Neural cell (in vitro differentiated cells): ENCODE measurements around the gene AGPAT4. TPM values are rescaled to one million over a fixed set of nuclear protein-coding genes. Genes with fewer than 3 reads are reported as not detected.
"Not testable (repeated sequence)": the region's sequence is repeated elsewhere in the genome, so short reads cannot be mapped to it uniquely, and the experiment has no call there.

Experiments used
- H2AFZ ChIP-seq: fragments of 200-600, 300-800 bp; sonication (generic), shearing (Covaris generic); 2 replicates; pipeline ENCODE4 v1.6.0; 2014; ENCODE audit warnings: low read depth, mild to moderate bottlenecking, antibody characterized with exemption, low read length, moderate library complexity
- H3F3A ChIP-seq: fragments of 200-600 bp; shearing (Covaris generic); 2 replicates; pipeline ENCODE4 v1.6.1; 2016; ENCODE audit warnings: mild to moderate bottlenecking, moderate library complexity, mixed read lengths, antibody characterized with exemption, low read length; ENCODE audit not compliant: insufficient read depth, poor library complexity, severe bottlenecking
- H3K27ac ChIP-seq: fragments of 200-600, 300-800 bp; sonication (generic), shearing (Covaris generic); 2 replicates; pipeline ENCODE4 v1.5.1; 2014; ENCODE audit warnings: mild to moderate bottlenecking, low read length, moderate library complexity
- H3K27me3 ChIP-seq: fragments of 300-800, 200-600 bp; sonication (generic), shearing (Covaris generic); 2 replicates; pipeline ENCODE4 v1.6.0; 2014; ENCODE audit warnings: mild to moderate bottlenecking, low read depth, low read length, moderate library complexity; ENCODE audit not compliant: insufficient read depth
- H3K36me3 ChIP-seq: fragments of 300-800, 200-600 bp; sonication (generic), shearing (Covaris generic); 2 replicates; pipeline ENCODE4 v1.5.1; 2014; ENCODE audit warnings: mild to moderate bottlenecking, antibody characterized with exemption, low read length, moderate library complexity; ENCODE audit not compliant: insufficient read depth
- H3K4me2 ChIP-seq: fragments of 300-800, 200-600 bp; sonication (generic), shearing (Covaris generic); 2 replicates; pipeline ENCODE4 v1.6.0; 2014; ENCODE audit warnings: mild to moderate bottlenecking, low read length
- H3K4me3 ChIP-seq: fragments of 300-800, 200-600 bp; sonication (generic), shearing (Covaris generic); 2 replicates; pipeline ENCODE4 v1.5.1; 2014; ENCODE audit warnings: mild to moderate bottlenecking, low read length, moderate library complexity
- H3K79me2 ChIP-seq: fragments of 200-600 bp; shearing (Covaris generic); replicated peaks from 2 replicates; pipeline ENCODE4 v1.6.0; 2014; ENCODE audit warnings: mild to moderate bottlenecking, low read length, moderate library complexity; ENCODE audit not compliant: insufficient read depth
- H3K9ac ChIP-seq: fragments of 300-800, 200-600 bp; sonication (generic), shearing (Covaris generic); 2 replicates; pipeline ENCODE4 v1.6.1; 2016; ENCODE audit warnings: mild to moderate bottlenecking, low read length, mixed read lengths
- H3K9me2 ChIP-seq: fragments of 200-600 bp; shearing (Covaris generic); 2 replicates; pipeline ENCODE4 v1.6.1; 2016; ENCODE audit warnings: mild to moderate bottlenecking, low read length, mixed read lengths; ENCODE audit not compliant: insufficient read depth
- H3K9me3 ChIP-seq: fragments of 200-600, 300-800 bp; sonication (generic), shearing (Covaris generic); 2 replicates; pipeline ENCODE4 v1.6.1; 2016; ENCODE audit warnings: mild to moderate bottlenecking, mixed run types, low read length, moderate library complexity, mixed read lengths
- H4K20me1 ChIP-seq: fragments of 200-600 bp; shearing (Covaris generic); 2 replicates; pipeline ENCODE4 v1.6.1; 2016; ENCODE audit warnings: mild to moderate bottlenecking, mixed run types; ENCODE audit not compliant: insufficient read depth
- EP300 ChIP-seq: fragments of 450-650 bp; conservative IDR thresholded peaks from 2 replicates; pipeline ENCODE4 v1.6.1; 2014; ENCODE audit warnings: antibody characterized with exemption, mild to moderate bottlenecking, moderate library complexity; ENCODE audit not compliant: poor library complexity, severe bottlenecking
- EZH2 ChIP-seq: fragments of 200-600, 300-800 bp; shearing (Covaris generic), sonication (generic); IDR thresholded peaks from 2 replicates; pipeline ENCODE4 v1.6.1; 2014; ENCODE audit warnings: antibody characterized with exemption, low read length, borderline replicate concordance, mild to moderate bottlenecking; ENCODE audit not compliant: insufficient read depth, poor library complexity, severe bottlenecking
- MXI1 ChIP-seq: fragments of 450-650 bp; conservative IDR thresholded peaks from 2 replicates; pipeline ENCODE4 v1.6.1; 2014; ENCODE audit warnings: antibody characterized with exemption, mild to moderate bottlenecking; ENCODE audit not compliant: poor library complexity, severe bottlenecking
- POLR2AphosphoS5 ChIP-seq: IDR thresholded peaks from 2 replicates; pipeline ENCODE4 v1.6.1; 2012
- RAD21 ChIP-seq: fragments of 450-650 bp; conservative IDR thresholded peaks from 2 replicates; pipeline ENCODE4 v1.6.1; 2014; ENCODE audit warnings: antibody characterized with exemption, mild to moderate bottlenecking, moderate library complexity
- REST ChIP-seq: IDR thresholded peaks from 2 replicates; pipeline ENCODE4 v1.6.1; 2012; ENCODE audit warnings: borderline replicate concordance
- SMC3 ChIP-seq: fragments of 450-650 bp; conservative IDR thresholded peaks from 2 replicates; pipeline ENCODE4 v1.6.1; 2014; ENCODE audit warnings: antibody characterized with exemption, mild to moderate bottlenecking, moderate library complexity; ENCODE audit not compliant: poor library complexity
- TAF1 ChIP-seq: IDR thresholded peaks from 2 replicates; pipeline ENCODE4 v1.6.1; 2012; ENCODE audit warnings: low read depth
- polyA plus RNA-seq: library from polyadenylated mRNA; depleted of rRNA; stranded (reverse); fragments of >200 nt; gene quantifications from 2 replicates; pipeline ENCODE4 v1.2.3, GENCODE V29; 2014
- TF ChIP-seq, protein P1 (sequence below): fragments of 450-650 bp; IDR thresholded peaks from 2 replicates; pipeline ENCODE4 v1.5.1; 2014; ENCODE audit warnings: antibody characterized with exemption, mild to moderate bottlenecking, moderate library complexity; ENCODE audit not compliant: poor library complexity, severe bottlenecking

The AGPAT4 gene
- polyA plus RNA-seq, 1 donor from 2014 or later, result 42.6 TPM

DNA sequence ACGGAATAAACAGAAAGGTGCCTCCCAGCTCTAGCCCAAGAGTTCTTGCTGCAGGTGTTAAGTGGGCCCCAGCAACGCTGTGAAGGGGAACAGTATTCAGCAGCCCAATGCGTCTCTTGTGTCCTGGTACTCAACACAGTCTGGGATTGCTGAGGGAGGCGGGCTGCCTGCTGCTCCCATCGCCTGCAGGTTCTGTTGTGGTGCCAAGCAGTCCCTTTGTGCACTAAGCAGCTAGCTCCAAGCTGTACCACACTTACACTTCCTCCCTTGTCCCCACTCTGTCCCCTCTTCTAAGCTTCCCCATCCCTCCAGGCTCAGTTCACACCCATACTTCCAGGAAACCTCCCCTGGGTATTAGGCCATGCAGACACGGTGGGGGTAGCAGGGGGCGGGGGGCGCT is 92.7 kb downstream of the AGPAT4 start:
- H3K27me3 ChIP-seq, result no peaks in the 10 kb centered on the region
- no peaks in the 10 kb centered on the region for H4K20me1 ChIP-seq
- H3K9me2 ChIP-seq, result no peaks in the 10 kb centered on the region
- H3K4me3 ChIP-seq, result no peak overlapping the region
- H3K27ac ChIP-seq, result no peak overlapping the region
- no peak overlapping the region for H3K9ac ChIP-seq
- no peaks in the 10 kb centered on the region for H3F3A ChIP-seq
- peaks cover 21% of the 10 kb centered on the region for H3K79me2 ChIP-seq
- H3K36me3 ChIP-seq, result no peaks in the 10 kb centered on the region
- H3K4me2 ChIP-seq, result no peak overlapping the region
- TF ChIP-seq MXI1 (no peak), EZH2 (no peak), SMC3 (no peak), REST (no peak), POLR2AphosphoS5 (no peak), RAD21 (no peak), EP300 (no peak), TAF1 (no peak)
- TF ChIP-seq, protein P1, sequence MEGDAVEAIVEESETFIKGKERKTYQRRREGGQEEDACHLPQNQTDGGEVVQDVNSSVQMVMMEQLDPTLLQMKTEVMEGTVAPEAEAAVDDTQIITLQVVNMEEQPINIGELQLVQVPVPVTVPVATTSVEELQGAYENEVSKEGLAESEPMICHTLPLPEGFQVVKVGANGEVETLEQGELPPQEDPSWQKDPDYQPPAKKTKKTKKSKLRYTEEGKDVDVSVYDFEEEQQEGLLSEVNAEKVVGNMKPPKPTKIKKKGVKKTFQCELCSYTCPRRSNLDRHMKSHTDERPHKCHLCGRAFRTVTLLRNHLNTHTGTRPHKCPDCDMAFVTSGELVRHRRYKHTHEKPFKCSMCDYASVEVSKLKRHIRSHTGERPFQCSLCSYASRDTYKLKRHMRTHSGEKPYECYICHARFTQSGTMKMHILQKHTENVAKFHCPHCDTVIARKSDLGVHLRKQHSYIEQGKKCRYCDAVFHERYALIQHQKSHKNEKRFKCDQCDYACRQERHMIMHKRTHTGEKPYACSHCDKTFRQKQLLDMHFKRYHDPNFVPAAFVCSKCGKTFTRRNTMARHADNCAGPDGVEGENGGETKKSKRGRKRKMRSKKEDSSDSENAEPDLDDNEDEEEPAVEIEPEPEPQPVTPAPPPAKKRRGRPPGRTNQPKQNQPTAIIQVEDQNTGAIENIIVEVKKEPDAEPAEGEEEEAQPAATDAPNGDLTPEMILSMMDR, result no peak
- peaks cover 8% of the 10 kb centered on the region for H3K9me3 ChIP-seq
- no peak overlapping the region for H2AFZ ChIP-seq

GRCh38 chr6:161178155-161178554 is 95.7 kb downstream of the AGPAT4 start:
- H2AFZ ChIP-seq, H3K27ac ChIP-seq, H3K4me3 ChIP-seq, H3K36me3 ChIP-seq, H3F3A ChIP-seq, H3K79me2 ChIP-seq, H3K9me3 ChIP-seq, H3K9me2 ChIP-seq, H3K27me3 ChIP-seq, H4K20me1 ChIP-seq, H3K4me2 ChIP-seq, H3K9ac ChIP-seq: not testable (repeated sequence)

- H3K4me3 ChIP-seq, H3K4me2 ChIP-seq, H3F3A ChIP-seq, H3K27ac ChIP-seq, H3K9me2 ChIP-seq, H2AFZ ChIP-seq, H3K79me2 ChIP-seq, H4K20me1 ChIP-seq, H3K9me3 ChIP-seq, H3K9ac ChIP-seq, H3K27me3 ChIP-seq, H3K36me3 ChIP-seq: not testable (repeated sequence)
Observed at GRCh38 chr6:161176428-161176827, 97.4 kb downstream of the AGPAT4 start.

DNA sequence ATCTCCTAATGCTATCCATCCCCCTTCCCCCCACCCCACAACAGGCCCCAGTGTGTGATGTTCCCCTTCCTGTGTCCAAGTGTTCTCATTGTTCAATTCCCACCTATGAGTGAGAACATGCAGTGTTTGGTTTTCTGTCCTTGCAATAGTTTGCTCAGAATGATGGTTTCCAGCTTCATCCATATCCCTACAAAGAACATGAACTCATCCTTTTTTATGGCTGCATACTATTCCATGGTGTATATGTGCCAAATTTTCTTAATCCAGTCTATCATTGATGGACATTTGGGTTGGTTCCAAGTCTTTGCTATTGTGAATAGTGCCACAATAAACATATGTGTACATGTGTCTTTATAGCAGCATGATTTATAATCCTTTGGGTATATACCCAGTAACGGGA is 101.1 kb downstream of the AGPAT4 start:
- H3K4me3 ChIP-seq, H3K9me2 ChIP-seq, H3F3A ChIP-seq, H3K9me3 ChIP-seq, H2AFZ ChIP-seq, H4K20me1 ChIP-seq, H3K4me2 ChIP-seq, H3K27me3 ChIP-seq, H3K36me3 ChIP-seq, H3K27ac ChIP-seq, H3K9ac ChIP-seq: not testable (repeated sequence)
- peaks cover 17% of the 10 kb centered on the region for H3K79me2 ChIP-seq
